Parathyroid adenoma (tissue), 2 donors: ENCODE results near the gene SYNDIG1.

Source experiments
- H2AFZ ChIP-seq: fragments of 300-600 bp; sonication (generic); one replicate; pipeline ENCODE4 v1.7.0; 2017; ENCODE audit warnings: antibody characterized with exemption, mild to moderate bottlenecking
- H3K27ac ChIP-seq: fragments of 300-600 bp; sonication (generic); one replicate; pipeline ENCODE4 v1.7.0; 2017
- H3K27me3 ChIP-seq: fragments of 300-600 bp; sonication (generic); one replicate; pipeline ENCODE4 v1.7.0; 2017; ENCODE audit warnings: low read length; ENCODE audit not compliant: control insufficient read depth, insufficient read depth
- H3K36me3 ChIP-seq: fragments of 300-600 bp; sonication (generic); one replicate; pipeline ENCODE4 v1.7.0; 2017; ENCODE audit warnings: low read length; ENCODE audit not compliant: control insufficient read depth, insufficient read depth
- H3K4me1 ChIP-seq: fragments of 300-600 bp; sonication (generic); one replicate; pipeline ENCODE4 v1.7.0; 2017; ENCODE audit warnings: control low read depth
- H3K4me2 ChIP-seq: fragments of 300-600 bp; sonication (generic); one replicate; pipeline ENCODE4 v1.7.0; 2017; ENCODE audit warnings: low read length
- H3K4me3 ChIP-seq: fragments of 300-600 bp; sonication (generic); one replicate; pipeline ENCODE4 v1.7.0; 2017; ENCODE audit warnings: low read depth, low read length
- H3K79me2 ChIP-seq: fragments of 300-600 bp; sonication (generic); one replicate; pipeline ENCODE4 v1.7.0; 2017; ENCODE audit warnings: control low read depth
- H3K9ac ChIP-seq: fragments of 300-600 bp; sonication (generic); one replicate; pipeline ENCODE4 v1.7.0; 2017; ENCODE audit warnings: mild to moderate bottlenecking
- H3K9me3 ChIP-seq: fragments of 300-600 bp; sonication (generic); one replicate; pipeline ENCODE4 v1.7.0; 2017; ENCODE audit warnings: low read length; ENCODE audit not compliant: control insufficient read depth
- TF ChIP-seq, protein P1 (sequence below): fragments of 300-600 bp; sonication (generic); IDR thresholded peaks from one replicate; pipeline ENCODE4 v1.7.0; 2017; ENCODE audit warnings: antibody characterized with exemption, mild to moderate bottlenecking
- donor health status: primary hyperparathyroidism.

Gene SYNDIG1

DNA sequence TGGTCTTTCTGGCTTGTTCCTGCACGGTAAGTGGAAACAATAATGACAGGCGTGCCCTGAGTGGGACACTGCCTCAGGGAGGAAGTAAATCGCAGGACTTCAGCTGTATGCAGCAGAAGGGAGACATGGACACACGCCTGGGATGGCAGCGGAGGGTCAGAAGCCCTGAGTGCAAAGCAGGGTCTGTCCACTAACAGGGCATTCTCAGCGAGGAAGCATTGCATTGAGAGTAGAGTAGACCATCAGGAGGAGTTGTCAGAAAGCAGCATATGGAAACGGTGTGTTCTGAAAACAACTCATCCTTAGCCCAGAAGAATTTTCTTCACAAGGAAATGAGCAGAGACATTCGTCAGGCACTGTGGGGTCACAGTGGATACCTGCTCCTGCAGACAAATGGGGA is 134.0 kb downstream of the SYNDIG1 start:
- Histone ChIP-seq H3K27ac (no peak overlapping the region), H3K79me2 (no peaks in the 10 kb centered on the region), H3K4me1 (no peaks in the 10 kb centered on the region), H3K27me3 (no peaks in the 10 kb centered on the region), H3K4me3 (no peak overlapping the region), H3K4me2 (no peak overlapping the region), H2AFZ (no peak overlapping the region), H3K9ac (no peak overlapping the region), H3K9me3 (peaks cover 4% of the 10 kb centered on the region), H3K36me3 (no peaks in the 10 kb centered on the region)
- TF ChIP-seq, protein P1, sequence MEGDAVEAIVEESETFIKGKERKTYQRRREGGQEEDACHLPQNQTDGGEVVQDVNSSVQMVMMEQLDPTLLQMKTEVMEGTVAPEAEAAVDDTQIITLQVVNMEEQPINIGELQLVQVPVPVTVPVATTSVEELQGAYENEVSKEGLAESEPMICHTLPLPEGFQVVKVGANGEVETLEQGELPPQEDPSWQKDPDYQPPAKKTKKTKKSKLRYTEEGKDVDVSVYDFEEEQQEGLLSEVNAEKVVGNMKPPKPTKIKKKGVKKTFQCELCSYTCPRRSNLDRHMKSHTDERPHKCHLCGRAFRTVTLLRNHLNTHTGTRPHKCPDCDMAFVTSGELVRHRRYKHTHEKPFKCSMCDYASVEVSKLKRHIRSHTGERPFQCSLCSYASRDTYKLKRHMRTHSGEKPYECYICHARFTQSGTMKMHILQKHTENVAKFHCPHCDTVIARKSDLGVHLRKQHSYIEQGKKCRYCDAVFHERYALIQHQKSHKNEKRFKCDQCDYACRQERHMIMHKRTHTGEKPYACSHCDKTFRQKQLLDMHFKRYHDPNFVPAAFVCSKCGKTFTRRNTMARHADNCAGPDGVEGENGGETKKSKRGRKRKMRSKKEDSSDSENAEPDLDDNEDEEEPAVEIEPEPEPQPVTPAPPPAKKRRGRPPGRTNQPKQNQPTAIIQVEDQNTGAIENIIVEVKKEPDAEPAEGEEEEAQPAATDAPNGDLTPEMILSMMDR, result no peak

DNA sequence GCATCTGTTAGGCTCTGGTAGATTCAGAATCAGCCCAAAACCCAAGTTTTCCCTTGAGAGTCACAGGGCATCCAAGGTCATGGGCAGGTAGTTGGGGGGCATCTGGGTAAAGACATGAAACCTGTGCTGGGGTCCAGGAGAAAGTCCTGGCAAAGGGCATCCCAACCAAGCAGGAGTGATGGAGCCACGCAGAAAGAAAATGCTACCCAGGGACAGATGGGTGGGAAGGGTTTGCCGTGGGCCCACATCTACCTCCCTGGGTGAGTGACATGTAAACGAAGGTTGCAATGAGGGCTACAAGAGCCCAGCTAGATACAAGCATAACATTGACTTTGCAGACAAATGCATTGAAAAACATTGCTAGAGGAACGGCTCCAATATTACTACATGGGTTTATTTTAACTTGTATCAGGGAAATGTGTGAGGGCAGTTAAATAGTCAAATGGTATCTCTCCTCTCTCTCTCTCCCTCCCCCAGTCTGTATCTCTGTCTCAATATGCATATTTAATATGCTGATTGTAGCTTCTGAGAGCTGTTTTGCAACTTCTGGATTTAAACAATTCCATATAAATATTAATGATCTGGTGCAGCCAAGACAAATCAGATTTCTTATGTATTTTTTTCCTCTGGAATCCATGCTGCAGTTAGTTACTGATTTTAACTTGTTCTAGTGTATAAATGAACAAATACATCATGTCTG is 135.7 kb downstream of the SYNDIG1 start:
- H3K27me3 ChIP-seq, result no peaks in the 10 kb centered on the region

DNA sequence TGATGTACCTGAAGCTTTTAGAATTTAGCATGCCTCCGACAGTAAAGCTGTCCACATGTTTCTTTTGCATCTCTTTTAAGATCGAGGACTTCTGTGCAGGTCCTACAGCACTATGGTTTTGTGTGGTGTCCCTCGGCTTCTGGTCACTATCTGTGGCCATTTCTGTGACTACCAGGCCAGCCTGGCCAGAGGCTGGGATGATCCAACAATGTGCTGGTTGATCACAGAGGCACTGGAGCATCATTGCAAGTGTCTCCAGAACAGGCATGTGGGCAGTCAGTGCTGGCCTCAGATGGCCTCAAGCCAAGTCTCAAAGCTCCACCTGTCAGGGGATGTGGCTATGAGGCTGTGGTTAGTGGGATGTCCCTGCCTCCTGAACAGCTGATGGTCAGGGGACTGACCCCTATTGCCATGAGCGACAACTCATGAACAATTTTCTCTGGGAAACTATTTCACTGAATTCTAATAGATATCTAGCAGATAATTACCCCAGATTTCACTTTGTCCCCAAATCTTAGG is 136.6 kb downstream of the SYNDIG1 start:
- no peaks in the 10 kb centered on the region for H3K27me3 ChIP-seq
- H3K9ac ChIP-seq, result no peak overlapping the region
- H2AFZ ChIP-seq, result no peak overlapping the region
- H3K27ac ChIP-seq, result no peak overlapping the region
- H3K79me2 ChIP-seq, result no peaks in the 10 kb centered on the region
- peaks cover 4% of the 10 kb centered on the region for H3K9me3 ChIP-seq
- no peaks in the 10 kb centered on the region for H3K4me1 ChIP-seq
- H3K4me3 ChIP-seq, result no peak overlapping the region
- TF ChIP-seq, protein P1, result no peak
- H3K4me2 ChIP-seq, result no peak overlapping the region
- no peaks in the 10 kb centered on the region for H3K36me3 ChIP-seq

More for the DNA sequence above, 135.7 kb downstream of the SYNDIG1 start:
- Histone ChIP-seq H3K79me2 (no peaks in the 10 kb centered on the region), H3K4me1 (no peaks in the 10 kb centered on the region), H3K4me2 (no peak overlapping the region), H3K36me3 (no peaks in the 10 kb centered on the region), H3K9ac (no peak overlapping the region), H3K9me3 (peaks cover 4% of the 10 kb centered on the region), H2AFZ (no peak overlapping the region), H3K4me3 (no peak overlapping the region), H3K27ac (no peak overlapping the region)
- TF ChIP-seq, protein P1, result no peak

DNA sequence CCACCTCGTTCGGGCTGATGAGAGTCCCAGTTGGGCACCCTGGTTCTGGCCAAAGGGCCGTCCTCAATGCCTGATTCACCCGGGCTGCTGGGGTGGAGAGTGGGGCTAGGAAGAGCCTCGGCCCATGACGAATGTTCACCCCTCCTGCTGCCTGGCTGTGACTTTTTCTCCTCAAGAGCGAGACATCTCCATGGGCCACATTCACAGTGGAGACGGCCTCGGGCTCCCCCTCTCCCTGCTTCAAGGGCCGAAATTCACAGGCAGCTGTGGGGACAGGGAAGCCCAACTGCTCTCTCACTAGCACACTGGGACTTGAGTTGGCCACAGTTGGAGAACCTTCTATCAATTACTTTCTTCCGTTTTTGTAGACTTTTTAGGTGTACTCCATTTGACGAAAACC is 138.0 kb downstream of the SYNDIG1 start:
- Histone ChIP-seq H3K27me3 (no peaks in the 10 kb centered on the region), H2AFZ (no peak overlapping the region), H3K4me3 (no peak overlapping the region), H3K27ac (no peak overlapping the region), H3K4me2 (no peak overlapping the region), H3K4me1 (no peaks in the 10 kb centered on the region), H3K79me2 (no peaks in the 10 kb centered on the region), H3K9me3 (no peaks in the 10 kb centered on the region), H3K9ac (no peak overlapping the region), H3K36me3 (no peaks in the 10 kb centered on the region)
- TF ChIP-seq, protein P1, result no peak
